GM23338 (cell line): ENCODE measurements around the gene CLOCK. TPM values are rescaled to one million over a fixed set of nuclear protein-coding genes. Genes with fewer than 3 reads are reported as not detected.

Source experiments
- ATAC-seq: fragments of 200-7000 bp; cut with Tn5 transposase; 3 replicates; pipeline ENCODE4 v1.9.1; 2020
- DNase-seq: peaks from one replicate; pipeline ENCODE4 v3.0.0-alpha.2; 2015; ENCODE audit warnings: low spot score
- H2AFZ ChIP-seq: fragments of 200-600 bp; sonication (generic); 2 replicates; pipeline ENCODE4 v1.8.0; 2016; ENCODE audit warnings: antibody characterized with exemption, mild to moderate bottlenecking, moderate library complexity
- H3F3A ChIP-seq: fragments of 200-600 bp; sonication (generic); replicated peaks from 2 replicates; pipeline ENCODE4 v1.8.0; 2017; ENCODE audit warnings: antibody characterized with exemption, mixed run types, low read depth
- H3K27ac ChIP-seq: fragments of 200-600 bp; sonication (generic); 2 replicates; pipeline ENCODE4 v1.6.1; 2016; ENCODE audit warnings: low read depth
- H3K27me3 ChIP-seq: fragments of 200-600 bp; sonication (generic); 2 replicates; pipeline ENCODE4 v1.8.0; 2016; ENCODE audit warnings: mild to moderate bottlenecking, mixed run types, moderate library complexity; ENCODE audit not compliant: insufficient read depth
- H3K36me3 ChIP-seq: fragments of 200-600 bp; sonication (generic); 2 replicates; pipeline ENCODE4 v1.8.0; 2016; ENCODE audit warnings: mild to moderate bottlenecking; ENCODE audit not compliant: insufficient read depth
- H3K4me1 ChIP-seq: fragments of 200-600 bp; sonication (generic); 2 replicates; pipeline ENCODE4 v1.8.0; 2016; ENCODE audit warnings: mild to moderate bottlenecking, moderate library complexity; ENCODE audit not compliant: insufficient read depth
- H3K4me2 ChIP-seq: fragments of 200-600 bp; sonication (generic); 2 replicates; pipeline ENCODE4 v1.7.1; 2017; ENCODE audit warnings: mixed run types
- H3K4me3 ChIP-seq: fragments of 200-600 bp; sonication (generic); 2 replicates; pipeline ENCODE4 v1.6.1; 2016; ENCODE audit warnings: mixed run types
- H3K79me2 ChIP-seq: fragments of 200-600 bp; sonication (generic); replicated peaks from 2 replicates; pipeline ENCODE4 v1.8.0; 2017; ENCODE audit warnings: mild to moderate bottlenecking; ENCODE audit not compliant: insufficient read depth
- H3K9me2 ChIP-seq: fragments of 200-600 bp; sonication (generic); 2 replicates; pipeline ENCODE4 v1.8.0; 2017; ENCODE audit not compliant: insufficient read depth
- H4K20me1 ChIP-seq: fragments of 200-600 bp; sonication (generic); replicated peaks from 2 replicates; pipeline ENCODE4 v1.8.0; 2017; ENCODE audit warnings: mild to moderate bottlenecking; ENCODE audit not compliant: insufficient read depth
- H3K27ac Mint-ChIP-seq: 2 replicates; pipeline ENCODE4 v1.8.0; 2020; ENCODE audit warnings: inconsistent platforms, mild to moderate bottlenecking, moderate library complexity, mixed read lengths
- H3K27me3 Mint-ChIP-seq: 3 replicates; pipeline ENCODE4 v1.8.0; 2022; ENCODE audit warnings: low read depth, mild to moderate bottlenecking, moderate library complexity, mixed read lengths, inconsistent platforms; ENCODE audit not compliant: insufficient read depth, poor library complexity
- H3K36me3 Mint-ChIP-seq: 3 replicates; pipeline ENCODE4 v1.8.0; 2021; ENCODE audit warnings: low read depth, mild to moderate bottlenecking, inconsistent platforms, moderate library complexity, mixed read lengths
- H3K4me1 Mint-ChIP-seq: 3 replicates; pipeline ENCODE4 v1.8.0; 2020; ENCODE audit warnings: mild to moderate bottlenecking, inconsistent platforms, mixed read lengths
- H3K4me3 Mint-ChIP-seq: 3 replicates; pipeline ENCODE4 v1.8.0; 2021; ENCODE audit warnings: moderate library complexity, mild to moderate bottlenecking, inconsistent platforms, mixed read lengths
- H3K9me3 Mint-ChIP-seq: 3 replicates; pipeline ENCODE4 v1.8.0; 2020; ENCODE audit warnings: moderate library complexity, mild to moderate bottlenecking, inconsistent platforms, mixed read lengths
- CREB1 ChIP-seq: fragments of 250-450 bp; sonication (Bioruptor Pico); IDR thresholded peaks from 2 replicates; pipeline ENCODE4 v1.5.0; 2020; ENCODE audit warnings: low read depth, mild to moderate bottlenecking, moderate library complexity
- EZH2 ChIP-seq: fragments of 200-600 bp; sonication (generic); IDR thresholded peaks from one replicate; pipeline ENCODE4 v1.8.0; 2017; ENCODE audit warnings: antibody characterized with exemption, mild to moderate bottlenecking, low read depth; ENCODE audit not compliant: unreplicated experiment
- EZH2phosphoT487 ChIP-seq: fragments of 200-600 bp; sonication (generic); IDR thresholded peaks from one replicate; pipeline ENCODE4 v1.8.1; 2018; ENCODE audit warnings: antibody characterized with exemption; ENCODE audit not compliant: unreplicated experiment
- JUNB ChIP-seq: IDR thresholded peaks from one replicate; pipeline ENCODE4 v1.6.1; 2016; ENCODE audit warnings: antibody characterized with exemption; ENCODE audit not compliant: unreplicated experiment
- POLR2AphosphoS5 ChIP-seq: IDR thresholded peaks from 2 replicates; pipeline ENCODE4 v1.6.1; 2016; ENCODE audit warnings: antibody characterized with exemption, low read depth
- ZNF331 ChIP-seq: fragments of 250-450 bp; sonication (Bioruptor Pico); IDR thresholded peaks from 2 replicates; pipeline ENCODE4 v1.5.0; 2020; ENCODE audit warnings: low read depth, mild to moderate bottlenecking, moderate library complexity
- polyA plus RNA-seq: library from polyadenylated mRNA; unstranded; fragments of >200 nt; fragmentation: Nextera tagmentation; extraction: Ambion mirVana; gene quantifications from 2 replicates; pipeline ENCODE4 v1.2.1, GENCODE V29; 2016
- total RNA-seq: library from RNA; depleted of rRNA; stranded (reverse); fragments of >200 nt; shearing (Covaris generic); gene quantifications from 2 replicates; pipeline ENCODE4 v1.2.3, GENCODE V29; 2014
- TF ChIP-seq, protein P1 (sequence below), 2 experiments: fragments of 200-600 bp in 1 of 2; sonication (generic) in 1 of 2; conservative IDR thresholded peaks; 2 replicates each; pipeline versions ENCODE4 v1.5.1 to v1.6.1; 2016 to 2017; ENCODE audit warnings: antibody characterized with exemption in 2 of 2, low read depth in 2 of 2, mild to moderate bottlenecking in 2 of 2, moderate library complexity in 1 of 2
- TF ChIP-seq, protein P2 (sequence below): IDR thresholded peaks from 2 replicates; pipeline ENCODE4 v1.6.1; 2016; ENCODE audit warnings: antibody characterized with exemption
- TF ChIP-seq, protein P3 (sequence below): IDR thresholded peaks from one replicate; pipeline ENCODE4 v1.6.1; 2018; ENCODE audit warnings: antibody characterized with exemption; ENCODE audit not compliant: unreplicated experiment

CLOCK gene
- total and polyA plus RNA-seq, 2 experiments from 2014 or later: 17.1 to 28.8 TPM

DNA sequence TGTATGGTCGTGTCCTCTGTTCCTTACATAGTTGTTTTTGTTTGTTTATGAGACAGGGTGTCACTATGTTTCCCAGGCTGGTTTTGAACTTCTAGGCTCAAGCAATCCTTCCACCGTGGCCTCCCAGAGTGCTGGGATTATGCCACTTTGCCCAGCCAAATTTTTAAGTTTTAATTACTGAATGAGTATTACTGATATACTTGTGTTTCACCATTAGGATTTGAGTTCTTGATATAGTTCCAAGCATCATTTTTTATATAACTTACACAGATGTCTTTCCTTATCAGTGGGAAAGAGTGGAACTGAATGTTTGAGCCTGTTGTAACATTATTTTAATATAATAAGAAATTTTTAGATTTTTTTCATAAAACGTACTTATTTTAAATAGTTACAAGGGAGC lies 130.5 kb downstream of the CLOCK start (continued):
- TF ChIP-seq, protein P1, sequence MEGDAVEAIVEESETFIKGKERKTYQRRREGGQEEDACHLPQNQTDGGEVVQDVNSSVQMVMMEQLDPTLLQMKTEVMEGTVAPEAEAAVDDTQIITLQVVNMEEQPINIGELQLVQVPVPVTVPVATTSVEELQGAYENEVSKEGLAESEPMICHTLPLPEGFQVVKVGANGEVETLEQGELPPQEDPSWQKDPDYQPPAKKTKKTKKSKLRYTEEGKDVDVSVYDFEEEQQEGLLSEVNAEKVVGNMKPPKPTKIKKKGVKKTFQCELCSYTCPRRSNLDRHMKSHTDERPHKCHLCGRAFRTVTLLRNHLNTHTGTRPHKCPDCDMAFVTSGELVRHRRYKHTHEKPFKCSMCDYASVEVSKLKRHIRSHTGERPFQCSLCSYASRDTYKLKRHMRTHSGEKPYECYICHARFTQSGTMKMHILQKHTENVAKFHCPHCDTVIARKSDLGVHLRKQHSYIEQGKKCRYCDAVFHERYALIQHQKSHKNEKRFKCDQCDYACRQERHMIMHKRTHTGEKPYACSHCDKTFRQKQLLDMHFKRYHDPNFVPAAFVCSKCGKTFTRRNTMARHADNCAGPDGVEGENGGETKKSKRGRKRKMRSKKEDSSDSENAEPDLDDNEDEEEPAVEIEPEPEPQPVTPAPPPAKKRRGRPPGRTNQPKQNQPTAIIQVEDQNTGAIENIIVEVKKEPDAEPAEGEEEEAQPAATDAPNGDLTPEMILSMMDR (conservative IDR thresholded peaks at IDR 0.05; ENCODE audit: low read depth in 2 of 2): no peak
- TF ChIP-seq, protein P2, sequence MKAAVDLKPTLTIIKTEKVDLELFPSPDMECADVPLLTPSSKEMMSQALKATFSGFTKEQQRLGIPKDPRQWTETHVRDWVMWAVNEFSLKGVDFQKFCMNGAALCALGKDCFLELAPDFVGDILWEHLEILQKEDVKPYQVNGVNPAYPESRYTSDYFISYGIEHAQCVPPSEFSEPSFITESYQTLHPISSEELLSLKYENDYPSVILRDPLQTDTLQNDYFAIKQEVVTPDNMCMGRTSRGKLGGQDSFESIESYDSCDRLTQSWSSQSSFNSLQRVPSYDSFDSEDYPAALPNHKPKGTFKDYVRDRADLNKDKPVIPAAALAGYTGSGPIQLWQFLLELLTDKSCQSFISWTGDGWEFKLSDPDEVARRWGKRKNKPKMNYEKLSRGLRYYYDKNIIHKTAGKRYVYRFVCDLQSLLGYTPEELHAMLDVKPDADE: no peak
- TF ChIP-seq ZNF331: no peak
- TF ChIP-seq POLR2AphosphoS5: no peak
- TF ChIP-seq JUNB: no peak
- no peak for TF ChIP-seq EZH2

DNA sequence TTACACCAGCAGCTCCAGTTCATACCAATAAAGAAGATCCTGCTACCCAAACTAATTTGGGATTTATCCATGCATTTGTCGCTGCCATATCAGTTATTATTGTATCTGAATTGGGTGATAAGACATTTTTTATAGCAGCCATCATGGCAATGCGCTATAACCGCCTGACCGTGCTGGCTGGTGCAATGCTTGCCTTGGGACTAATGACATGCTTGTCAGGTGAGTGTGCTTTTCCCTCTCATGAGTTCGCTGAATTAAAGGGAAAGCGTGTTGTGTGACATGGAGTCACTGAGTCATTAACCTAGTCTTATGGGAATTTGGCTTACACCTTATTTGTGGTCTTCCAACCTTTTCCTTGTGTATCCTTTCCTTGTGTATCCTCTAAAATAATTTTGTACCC lies 135.1 kb downstream of the CLOCK start:
- H3K27ac Mint-ChIP-seq: peak overlapping the region; percentile 58; the same call in 1 of the 2 replicates
- Histone ChIP-seq H3K4me1 (peaks cover 17% of the 10 kb centered on the region; the same call in 1 of the 2 replicates), H3K27me3 (no peaks in the 10 kb centered on the region), H4K20me1 (peaks cover 61% of the 10 kb centered on the region), H3F3A (no peaks in the 10 kb centered on the region), H3K9me2 (no peaks in the 10 kb centered on the region), H3K79me2 (peaks cover 94% of the 10 kb centered on the region), H3K27ac (peak overlapping the region; percentile 40; the same call in 1 of the 2 replicates), H3K4me3 (no peak overlapping the region), H3K4me2 (no peak overlapping the region), H3K36me3 (peaks cover 3% of the 10 kb centered on the region), H2AFZ (no peak overlapping the region)
- DNase-seq (no peak), ATAC-seq (no peak)
- no peak overlapping the region for H3K4me3 Mint-ChIP-seq
- H3K27me3 Mint-ChIP-seq: no peaks in the 10 kb centered on the region
- TF ChIP-seq JUNB: no peak
- TF ChIP-seq CREB1 (CRISPR knock-in tag): no peak
- TF ChIP-seq, protein P1 (conservative IDR thresholded peaks at IDR 0.05; ENCODE audit: low read depth in 2 of 2): no peak
- TF ChIP-seq, protein P2: no peak
- TF ChIP-seq, protein P3, sequence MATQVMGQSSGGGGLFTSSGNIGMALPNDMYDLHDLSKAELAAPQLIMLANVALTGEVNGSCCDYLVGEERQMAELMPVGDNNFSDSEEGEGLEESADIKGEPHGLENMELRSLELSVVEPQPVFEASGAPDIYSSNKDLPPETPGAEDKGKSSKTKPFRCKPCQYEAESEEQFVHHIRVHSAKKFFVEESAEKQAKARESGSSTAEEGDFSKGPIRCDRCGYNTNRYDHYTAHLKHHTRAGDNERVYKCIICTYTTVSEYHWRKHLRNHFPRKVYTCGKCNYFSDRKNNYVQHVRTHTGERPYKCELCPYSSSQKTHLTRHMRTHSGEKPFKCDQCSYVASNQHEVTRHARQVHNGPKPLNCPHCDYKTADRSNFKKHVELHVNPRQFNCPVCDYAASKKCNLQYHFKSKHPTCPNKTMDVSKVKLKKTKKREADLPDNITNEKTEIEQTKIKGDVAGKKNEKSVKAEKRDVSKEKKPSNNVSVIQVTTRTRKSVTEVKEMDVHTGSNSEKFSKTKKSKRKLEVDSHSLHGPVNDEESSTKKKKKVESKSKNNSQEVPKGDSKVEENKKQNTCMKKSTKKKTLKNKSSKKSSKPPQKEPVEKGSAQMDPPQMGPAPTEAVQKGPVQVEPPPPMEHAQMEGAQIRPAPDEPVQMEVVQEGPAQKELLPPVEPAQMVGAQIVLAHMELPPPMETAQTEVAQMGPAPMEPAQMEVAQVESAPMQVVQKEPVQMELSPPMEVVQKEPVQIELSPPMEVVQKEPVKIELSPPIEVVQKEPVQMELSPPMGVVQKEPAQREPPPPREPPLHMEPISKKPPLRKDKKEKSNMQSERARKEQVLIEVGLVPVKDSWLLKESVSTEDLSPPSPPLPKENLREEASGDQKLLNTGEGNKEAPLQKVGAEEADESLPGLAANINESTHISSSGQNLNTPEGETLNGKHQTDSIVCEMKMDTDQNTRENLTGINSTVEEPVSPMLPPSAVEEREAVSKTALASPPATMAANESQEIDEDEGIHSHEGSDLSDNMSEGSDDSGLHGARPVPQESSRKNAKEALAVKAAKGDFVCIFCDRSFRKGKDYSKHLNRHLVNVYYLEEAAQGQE: no peak
- TF ChIP-seq EZH2phosphoT487: no peak
- peaks cover 28% of the 10 kb centered on the region for H3K36me3 Mint-ChIP-seq
- H3K9me3 Mint-ChIP-seq: no peaks in the 10 kb centered on the region
- peaks cover 19% of the 10 kb centered on the region; the same call in 2 of the 3 replicates for H3K4me1 Mint-ChIP-seq
